GM18498 (cell line): Measurements from ENCODE around the gene ACVRL1.

ENCODE experiments used
- ATAC-seq: cut with Tn5 transposase; IDR thresholded peaks from one replicate; pipeline ENCODE4 v1.9.1; 2021; ENCODE audit warnings: mild to moderate bottlenecking, moderate library complexity; ENCODE audit not compliant: unreplicated experiment

ACVRL1 gene

DNA sequence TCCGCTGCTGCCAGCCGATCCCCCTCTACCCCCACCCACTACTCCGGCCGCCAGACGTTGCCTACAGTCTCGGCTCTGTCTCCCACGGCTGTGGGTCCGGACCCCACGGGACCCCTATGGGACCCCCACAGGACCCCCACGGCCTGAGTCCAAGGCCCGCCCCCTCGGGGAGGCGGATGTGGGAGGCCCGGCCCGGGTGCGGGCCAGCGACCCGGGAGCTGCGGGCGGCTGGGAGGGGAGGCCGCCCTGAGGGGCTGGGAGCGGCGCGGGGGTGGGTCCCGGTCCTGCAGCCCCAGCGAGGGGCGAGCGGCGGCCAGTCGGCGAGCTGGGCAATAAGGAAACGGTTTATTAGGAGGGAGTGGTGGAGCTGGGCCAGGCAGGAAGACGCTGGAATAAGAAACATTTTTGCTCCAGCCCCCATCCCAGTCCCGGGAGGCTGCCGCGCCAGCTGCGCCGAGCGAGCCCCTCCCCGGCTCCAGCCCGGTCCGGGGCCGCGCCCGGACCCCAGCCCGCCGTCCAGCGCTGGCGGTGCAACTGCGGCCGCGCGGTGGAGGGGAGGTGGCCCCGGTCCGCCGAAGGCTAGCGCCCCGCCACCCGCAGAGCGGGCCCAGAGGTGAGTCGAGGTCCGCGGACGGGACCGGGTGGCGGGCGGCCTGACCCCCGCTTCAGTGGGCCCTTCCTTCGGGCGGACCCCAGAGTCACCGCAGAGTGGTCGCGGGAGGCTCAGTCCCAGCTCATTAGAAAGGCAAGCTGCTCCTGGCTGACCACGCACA is at the start of gene ACVRL1:
ACVRL1 (plus strand) TSS at position 422 of the 773 bp plus-strand sequence. CDS start 4,971 bp downstream, outside the sequence.
- no peak for ATAC-seq

GRCh38 chr12:51860986-51861385 is 46.3 kb upstream of the ACVRL1 start:
- no peak for ATAC-seq

- no peak for ATAC-seq
Measured at GRCh38 chr12:51862947-51863346, 44.4 kb upstream of the ACVRL1 start.

- ATAC-seq, result no peak
Measured at GRCh38 chr12:51863363-51863932, 43.9 kb upstream of the ACVRL1 start.

GRCh38 chr12:51863933-51864832 is 43.1 kb upstream of the ACVRL1 start:
- no peak for ATAC-seq

- no peak for ATAC-seq
Measured at GRCh38 chr12:51864833-51865670, 42.3 kb upstream of the ACVRL1 start.

GRCh38 chr12:51865757-51866270 is 41.5 kb upstream of the ACVRL1 start:
- ATAC-seq, result no peak

- no peak for ATAC-seq
Measured at GRCh38 chr12:51866324-51866723, 41.0 kb upstream of the ACVRL1 start.

DNA sequence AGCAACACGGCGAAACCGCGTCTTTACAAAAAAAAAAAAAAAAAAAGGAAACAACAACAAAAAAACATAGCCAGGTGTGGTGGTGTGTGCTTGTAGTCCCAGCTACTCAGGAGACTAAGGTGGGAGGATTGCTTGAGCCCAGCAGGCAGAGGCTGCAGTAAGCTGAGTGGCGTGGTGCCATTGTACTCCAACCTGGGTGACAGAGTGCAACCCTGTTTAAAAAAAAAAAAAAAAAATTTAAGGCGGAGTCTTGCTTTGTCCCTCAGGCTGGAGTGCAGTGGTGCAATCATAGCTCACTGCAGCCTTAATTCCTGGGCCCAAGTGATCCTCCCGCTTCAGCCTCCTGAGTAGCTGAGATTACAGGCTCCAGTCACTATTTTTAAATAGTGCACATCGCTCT is 40.5 kb upstream of the ACVRL1 start:
- ATAC-seq, result no peak

DNA sequence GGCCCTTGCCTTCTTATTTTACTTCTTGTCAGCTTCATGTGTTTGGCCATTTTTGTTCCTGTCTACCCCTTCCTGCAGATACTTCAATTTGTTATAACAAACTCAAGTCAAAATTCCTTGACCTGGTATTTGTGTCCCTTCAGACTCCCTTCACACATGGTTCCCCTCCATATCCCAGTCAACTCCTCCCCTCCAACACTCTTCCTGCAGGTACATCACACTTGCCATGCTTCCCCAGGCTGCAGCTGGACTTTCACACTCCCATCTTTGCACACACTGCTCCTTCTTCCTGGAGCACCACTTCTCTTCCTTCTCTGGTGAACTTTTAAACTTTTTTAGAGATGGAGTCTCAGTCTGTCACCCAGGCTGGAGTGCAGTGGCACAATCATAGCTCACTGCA is 39.9 kb upstream of the ACVRL1 start:
- ATAC-seq, result no peak

DNA sequence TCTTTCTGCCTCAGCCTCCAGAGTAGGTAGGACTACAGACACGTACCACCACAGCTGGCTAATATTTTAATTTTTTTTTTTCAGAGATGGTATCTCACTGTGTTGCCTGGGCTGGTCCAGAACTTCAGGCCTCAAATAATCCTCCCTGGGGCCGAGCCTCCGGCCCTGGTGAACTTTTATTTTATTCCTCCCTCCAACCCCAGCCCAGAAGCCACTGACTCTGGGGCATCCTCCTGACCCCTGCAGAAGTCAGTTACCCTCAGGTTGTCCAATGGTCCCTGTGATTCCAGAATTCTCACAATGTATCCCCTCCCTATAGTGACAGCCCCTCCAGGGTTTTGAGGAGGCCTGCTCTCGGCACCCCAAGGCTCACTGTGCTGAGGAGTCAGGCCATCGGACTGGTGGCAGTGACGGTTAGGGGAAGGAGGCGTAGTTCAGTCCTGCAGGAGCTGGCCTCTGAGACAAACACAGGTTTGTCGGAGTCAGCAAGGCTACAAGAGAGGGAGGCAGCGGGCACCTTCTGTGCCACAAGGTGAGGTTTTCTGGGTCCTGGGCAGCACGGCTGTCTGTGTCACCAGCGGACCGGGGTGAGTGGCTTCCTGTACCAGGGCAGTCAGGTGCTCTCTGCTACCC is 39.4 kb upstream of the ACVRL1 start:
- no peak for ATAC-seq

- ATAC-seq, result no peak
Measured at GRCh38 chr12:51868821-51869495, 38.3 kb upstream of the ACVRL1 start.

DNA sequence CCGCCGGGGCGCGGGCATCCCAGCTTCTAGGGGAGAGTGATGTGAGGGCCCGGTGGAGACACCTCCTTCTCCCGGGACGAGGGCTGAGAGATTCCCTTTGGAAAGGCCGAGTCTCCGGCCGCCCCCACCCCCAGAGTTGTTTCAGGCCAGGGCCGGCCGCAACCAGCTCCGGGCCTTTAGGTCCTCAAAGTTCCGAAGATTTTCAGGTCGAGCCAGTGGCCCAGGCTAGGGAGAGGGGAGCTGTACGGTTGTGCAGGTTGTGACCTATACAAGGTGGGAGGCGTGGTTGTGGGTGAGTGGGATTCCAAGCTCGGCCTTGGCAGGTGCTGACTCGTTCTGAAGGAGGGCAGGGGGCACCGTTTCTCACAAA is 37.8 kb upstream of the ACVRL1 start:
- no peak for ATAC-seq

DNA sequence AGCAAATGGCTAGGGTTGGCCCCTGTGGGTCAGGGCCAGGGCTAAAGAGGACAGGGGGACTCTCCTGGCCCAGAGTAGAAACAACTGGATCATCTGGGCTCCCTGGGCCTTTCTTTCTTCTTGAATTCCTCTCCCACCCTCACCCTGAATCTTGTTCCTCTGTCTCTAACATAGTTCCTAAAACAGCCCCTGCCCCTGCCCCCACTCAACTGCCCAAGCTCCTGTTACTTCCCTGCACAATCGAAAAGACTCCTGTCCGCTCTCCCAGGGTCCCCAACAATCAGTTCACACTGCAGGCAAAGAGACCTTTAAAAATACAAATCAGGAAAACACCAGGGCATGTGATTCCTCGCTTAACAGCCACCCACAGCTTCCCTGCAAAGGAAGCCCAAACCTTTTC is 37.4 kb upstream of the ACVRL1 start:
- ATAC-seq, result no peak

DNA sequence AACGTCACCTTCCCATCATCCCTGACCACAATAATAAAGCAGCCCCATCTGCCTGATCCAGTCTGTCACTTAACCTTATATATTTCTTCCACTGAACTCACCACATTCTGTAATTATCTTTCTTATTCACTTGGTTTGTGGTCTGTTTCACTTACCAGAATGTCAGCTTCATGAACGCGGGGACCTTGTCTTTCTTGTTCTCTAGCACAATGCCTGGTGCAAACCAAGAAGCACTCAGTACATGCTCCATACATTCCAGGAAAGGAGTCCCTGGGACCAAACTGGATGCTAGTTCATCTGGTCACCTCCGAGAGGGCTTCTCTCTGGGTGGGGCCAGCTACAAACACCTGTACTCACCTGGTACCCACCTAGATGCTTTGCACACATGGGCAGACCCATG is 36.8 kb upstream of the ACVRL1 start:
- no peak for ATAC-seq

DNA sequence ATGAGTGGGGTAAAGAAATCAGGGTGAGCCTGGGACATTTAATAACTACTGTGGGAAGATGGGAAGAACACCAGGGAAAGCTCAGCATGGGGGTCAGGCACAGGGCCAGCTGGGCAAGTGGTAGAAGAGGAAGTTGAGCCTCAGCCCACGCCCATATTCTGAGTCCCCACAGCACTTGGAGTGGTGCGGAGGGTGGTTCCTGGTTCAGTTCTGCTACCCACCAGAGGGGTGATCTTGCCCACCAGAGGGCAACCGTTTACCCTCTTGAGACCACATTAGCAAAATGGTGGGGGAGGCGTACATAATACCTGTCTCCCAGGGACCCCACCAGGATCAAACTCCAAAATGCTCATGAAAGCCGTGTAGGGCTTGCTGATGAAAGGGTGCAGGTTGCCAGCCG is 36.2 kb upstream of the ACVRL1 start:
- no peak for ATAC-seq

- no peak for ATAC-seq
Measured at GRCh38 chr12:51871918-51872688, 35.2 kb upstream of the ACVRL1 start.

GRCh38 chr12:51872689-51872981 is 34.7 kb upstream of the ACVRL1 start:
- no peak for ATAC-seq
